Activated CD8-positive, alpha-beta memory T cell treated with anti-CD3 and anti-CD28 coated beads, Interleukin-2, amount 50 U/mL, for 24 hours (primary cell): ENCODE data around the gene ARHGEF10L.
"Not testable (repeated sequence)": the region's sequence is repeated elsewhere in the genome, so short reads cannot be mapped to it uniquely, and the experiment has no call there.

Source experiments
- DNase-seq: peaks from one replicate; pipeline ENCODE4 v3.0.0-alpha.2; 2020; ENCODE audit errors: extremely low read depth

Gene ARHGEF10L

DNA sequence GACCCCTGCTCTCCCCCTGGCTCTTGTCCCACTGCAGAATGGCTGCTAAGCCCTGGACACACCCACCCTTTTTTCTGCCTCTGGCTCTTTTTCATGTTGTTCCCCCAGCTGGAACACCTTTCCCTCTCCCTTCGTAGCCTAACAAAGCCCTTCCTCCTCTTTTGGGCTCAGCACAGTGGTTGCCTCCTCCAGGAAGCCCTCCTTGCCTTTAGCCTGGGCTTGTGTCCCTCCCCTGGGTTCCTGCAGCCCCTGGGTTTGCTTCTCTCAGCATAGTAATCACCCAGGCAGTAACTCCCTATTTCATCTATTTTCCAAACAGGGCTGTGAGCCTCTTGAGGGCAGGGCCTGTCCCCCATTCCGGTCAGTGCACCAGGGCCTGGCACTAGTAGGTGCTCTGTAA, 195.8 kb downstream of the ARHGEF10L start:
- DNase-seq = no peak

DNA sequence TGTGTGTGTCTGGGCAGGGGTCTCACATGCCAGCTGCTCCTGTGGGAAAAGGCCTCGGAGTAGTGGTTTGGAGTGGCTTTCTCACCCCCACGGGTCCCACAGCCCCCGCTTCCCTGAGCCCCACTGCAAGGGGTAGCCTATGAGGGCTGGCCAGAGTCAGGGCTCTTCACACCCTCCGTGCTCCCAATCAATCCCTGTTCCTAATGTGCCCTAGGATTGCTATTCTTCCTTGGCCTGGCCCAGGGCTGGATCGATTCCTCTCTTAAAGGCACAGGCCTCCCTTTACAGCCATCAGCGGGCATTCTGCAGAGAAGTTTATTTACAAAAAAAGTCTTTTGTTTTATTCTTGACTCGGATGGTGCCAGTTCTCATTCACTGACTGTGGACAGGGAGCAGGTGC, 196.3 kb downstream of the ARHGEF10L start:
- no peak for DNase-seq

DNA sequence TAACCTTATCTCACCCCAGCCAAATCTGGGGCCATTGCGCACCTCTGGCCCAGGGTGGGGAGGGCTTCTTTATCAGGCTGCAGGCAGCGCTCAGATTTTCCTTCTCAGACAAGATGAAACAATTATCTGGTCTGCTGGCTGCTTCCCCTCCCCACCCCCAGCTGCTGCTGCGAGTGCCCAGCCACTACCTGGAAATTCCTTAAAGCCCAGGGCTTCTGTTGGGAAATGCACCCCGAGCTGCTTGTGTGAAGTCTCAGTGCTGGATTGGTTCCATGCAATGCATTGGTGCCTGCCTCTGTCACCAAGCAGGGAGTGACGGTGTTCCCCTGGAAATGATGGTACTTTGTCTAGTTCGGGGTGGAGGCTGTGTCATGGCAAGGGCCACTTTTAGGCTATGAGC, 197.1 kb downstream of the ARHGEF10L start:
- DNase-seq = no peak

DNA sequence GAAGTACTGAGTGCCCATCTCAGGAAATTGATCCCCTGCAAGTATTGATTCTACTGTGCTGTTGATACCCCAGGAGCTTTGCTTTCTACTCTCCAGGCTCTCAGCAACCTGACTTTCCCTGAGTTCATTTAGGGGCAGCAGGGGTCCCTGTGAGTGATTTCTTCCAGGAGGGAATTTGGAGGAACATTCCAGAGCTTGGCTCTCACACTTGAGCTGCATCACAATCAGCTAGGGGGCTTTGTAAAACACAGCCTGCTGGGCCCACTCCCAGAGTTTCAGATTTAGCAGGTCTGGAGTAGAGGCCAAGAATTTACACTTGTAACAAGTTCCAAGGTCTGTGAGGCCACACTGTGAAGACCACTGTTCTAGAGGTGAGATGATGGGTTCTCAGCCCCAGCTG, 199.6 kb downstream of the ARHGEF10L start:
- no peak for DNase-seq

DNA sequence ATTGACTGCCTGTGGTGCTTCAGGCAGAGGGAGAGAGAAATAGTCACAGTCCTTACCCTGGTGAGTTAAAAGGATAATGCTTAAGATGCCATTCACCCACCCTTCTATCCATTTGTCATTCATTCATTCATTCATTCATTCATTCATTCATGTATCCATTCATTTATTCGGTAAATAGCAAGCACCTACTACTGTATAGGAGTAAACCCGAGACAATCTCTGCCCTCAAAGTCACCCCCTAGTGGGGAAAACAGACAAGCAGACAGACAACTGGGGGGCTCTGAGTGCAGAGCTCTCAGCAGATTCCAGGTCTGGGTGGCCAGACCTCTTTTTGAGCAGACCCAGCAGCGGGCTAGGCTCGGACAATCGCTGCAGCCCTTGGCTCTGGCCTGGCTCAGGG, 201.6 kb downstream of the ARHGEF10L start:
- no peak for DNase-seq

DNA sequence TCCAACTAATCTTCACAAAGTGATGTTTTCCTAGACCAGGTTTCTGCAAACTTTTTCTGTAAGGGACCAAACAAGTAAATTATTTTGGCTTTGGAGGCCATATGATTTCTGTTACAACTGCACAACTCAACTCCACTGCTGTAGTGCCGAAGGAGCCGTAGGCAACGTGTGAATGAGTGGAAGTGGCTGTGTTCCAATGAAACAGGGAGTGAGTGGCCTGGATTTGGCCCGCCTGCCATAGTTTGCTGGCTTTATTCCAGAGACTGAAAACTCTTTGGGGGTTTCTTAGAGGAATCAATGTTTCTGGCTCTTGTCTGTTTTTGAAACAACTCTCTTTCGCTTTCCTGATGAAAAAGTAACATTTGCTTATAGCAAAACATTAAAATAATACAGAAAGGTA, 203.1 kb downstream of the ARHGEF10L start:
- DNase-seq = no peak

DNA sequence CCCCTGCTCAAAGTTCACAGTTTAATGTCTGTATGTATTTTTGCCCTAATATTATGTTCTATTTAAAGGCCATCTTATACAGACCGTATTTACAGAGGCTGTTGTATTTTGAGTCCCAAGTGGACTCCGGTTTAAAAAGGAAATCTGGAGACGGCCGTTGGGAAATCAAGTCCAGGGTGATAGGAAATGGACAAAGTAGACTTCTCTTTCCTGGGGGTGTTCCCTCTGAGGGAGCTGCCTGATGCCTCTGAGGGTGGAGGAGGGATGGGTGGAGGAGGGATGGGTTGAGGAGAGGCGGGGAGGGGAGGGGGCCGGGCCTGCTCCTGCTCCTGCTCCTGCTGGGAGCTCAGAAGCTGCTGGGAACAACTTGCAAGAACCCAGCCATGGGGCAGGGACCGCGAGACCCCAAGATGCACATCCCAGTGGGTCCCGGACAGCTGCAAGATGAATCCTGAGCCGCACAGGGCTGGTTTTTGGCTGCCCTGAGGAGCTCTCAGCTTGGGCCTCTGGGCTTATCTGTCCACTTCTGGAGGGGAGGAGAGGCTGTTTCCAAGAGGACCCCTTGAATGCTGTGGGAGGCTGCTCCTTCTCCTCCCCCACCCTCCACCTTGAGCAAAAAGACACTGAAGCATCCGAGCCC, 203.6 kb downstream of the ARHGEF10L start:
- no peak for DNase-seq

DNA sequence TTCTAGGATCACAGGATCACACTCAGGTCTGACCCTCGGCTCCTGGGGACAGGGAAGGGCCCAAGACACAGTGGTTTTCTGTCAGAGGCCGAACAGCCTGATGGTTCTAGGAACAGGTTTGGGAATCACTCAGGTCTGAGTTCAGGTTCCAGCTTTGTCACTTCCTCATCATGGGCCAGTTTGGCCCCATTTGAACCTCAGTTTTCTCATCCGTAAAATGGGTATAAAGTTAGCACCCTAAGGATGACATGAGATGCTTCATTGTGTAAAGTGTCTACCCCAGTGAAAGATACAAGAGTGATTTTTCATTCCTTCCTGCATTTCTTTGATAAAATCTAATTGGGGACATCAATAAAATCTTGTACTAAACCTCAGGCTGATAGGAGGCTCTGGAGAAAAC, 204.4 kb downstream of the ARHGEF10L start:
- DNase-seq = no peak

DNA sequence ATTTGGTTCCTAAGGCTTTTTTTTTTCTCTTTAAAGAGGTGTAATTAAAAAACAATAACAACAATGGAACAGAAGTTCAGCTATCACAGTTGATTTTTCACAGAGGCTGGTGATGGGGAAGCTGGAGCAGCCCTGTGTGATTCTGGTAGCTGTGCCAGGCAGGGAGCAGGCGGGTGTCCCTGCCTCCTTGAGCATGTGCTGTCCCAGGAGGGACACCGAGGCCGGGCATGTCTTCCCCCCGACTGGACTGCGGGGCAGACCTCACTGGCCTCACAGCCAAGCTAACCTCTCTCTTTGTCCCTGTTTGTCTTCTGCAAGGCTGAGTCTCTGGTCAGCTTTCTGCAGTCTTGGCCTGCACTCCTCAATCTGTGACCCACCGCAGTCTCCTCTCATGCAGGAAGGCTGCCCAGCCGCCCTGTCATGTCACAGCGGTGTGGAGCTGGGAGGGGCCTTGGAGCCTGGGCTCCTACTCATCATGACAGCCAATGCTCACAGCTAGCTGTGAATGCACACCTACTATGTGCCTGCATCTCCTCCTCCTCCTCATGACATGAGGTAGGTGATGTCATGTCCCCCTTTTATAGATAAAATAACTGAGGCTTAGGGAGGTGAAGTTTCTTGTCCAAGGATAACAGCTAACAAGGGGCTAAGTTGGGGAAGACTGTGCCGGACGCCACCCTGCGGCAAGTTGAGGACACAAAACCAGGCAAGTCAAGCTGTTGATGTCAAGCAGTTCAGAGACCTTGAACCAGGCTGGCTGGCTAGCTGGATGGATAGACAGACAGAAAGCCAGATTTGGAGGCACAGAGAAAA, 205.4 kb downstream of the ARHGEF10L start:
- no peak for DNase-seq

DNA sequence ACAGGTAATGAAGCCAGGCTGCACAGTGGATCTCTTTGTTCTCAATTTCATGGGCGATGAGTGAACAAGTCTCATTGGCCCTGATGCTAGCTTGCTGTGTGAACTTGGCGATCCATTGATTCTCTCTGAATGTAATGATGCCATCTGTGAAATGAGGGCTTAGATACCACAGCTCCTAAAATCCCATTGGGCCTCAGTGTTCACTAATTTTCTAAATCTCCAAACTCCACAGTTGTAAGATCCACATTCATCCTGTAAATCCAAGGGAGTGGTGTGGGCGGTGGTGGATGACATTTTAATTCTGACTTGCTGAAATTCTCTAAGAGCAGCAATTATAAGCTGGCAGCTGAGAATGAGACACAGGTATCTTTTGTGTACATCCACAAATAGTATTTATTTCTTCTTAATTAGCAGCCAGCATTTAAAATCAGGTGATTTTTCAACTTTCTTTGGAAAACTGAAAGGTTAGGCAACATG, 206.0 kb downstream of the ARHGEF10L start:
- DNase-seq = no peak

DNA sequence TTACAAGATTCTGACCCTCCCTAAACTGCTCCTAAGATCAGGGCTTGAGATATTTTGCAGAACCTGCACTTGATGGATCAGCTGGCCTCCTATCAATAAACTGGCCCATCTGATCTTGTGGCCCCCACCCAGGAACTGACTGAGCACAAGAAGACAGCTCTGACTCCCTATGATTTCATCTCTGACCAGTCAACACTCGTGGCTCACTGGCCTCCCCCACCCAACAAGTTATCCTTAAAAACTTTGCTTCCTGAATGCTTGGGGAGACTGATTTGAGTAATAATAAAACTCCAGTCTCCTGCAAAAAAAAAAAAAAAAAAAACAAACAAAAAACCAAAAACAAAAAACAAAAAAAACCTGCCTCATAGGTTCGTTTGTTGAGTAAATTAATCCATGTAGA, 206.8 kb downstream of the ARHGEF10L start:
- not testable (repeated sequence) for DNase-seq

DNA sequence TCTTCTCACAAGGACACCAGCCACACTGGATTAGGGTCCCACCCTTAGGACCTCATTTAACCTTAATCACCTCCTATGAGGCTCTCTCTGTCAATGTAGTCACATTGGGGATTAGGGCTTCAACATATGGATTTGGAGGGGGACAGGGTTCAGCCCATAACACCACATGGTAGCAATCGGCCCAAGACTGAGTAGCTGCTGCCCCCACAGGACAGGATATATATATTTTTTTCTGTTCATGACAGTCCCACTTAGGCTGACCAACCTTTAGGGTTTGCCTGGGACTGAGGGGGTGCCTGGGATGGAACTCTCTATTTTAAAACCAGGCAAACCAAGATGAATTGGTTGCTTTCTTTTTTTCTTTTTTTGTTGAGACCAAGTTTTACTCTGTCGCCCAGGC, 207.4 kb downstream of the ARHGEF10L start:
- no peak for DNase-seq
